Neural cell (in vitro differentiated cells): ENCODE results near the gene DEFB114. TPM values are rescaled to one million over a fixed set of nuclear protein-coding genes. Genes with fewer than 3 reads are reported as not detected.

Experiments
- H2AFZ ChIP-seq: fragments of 200-600, 300-800 bp; sonication (generic), shearing (Covaris generic); 2 replicates; pipeline ENCODE4 v1.6.0; 2014; ENCODE audit warnings: low read depth, mild to moderate bottlenecking, antibody characterized with exemption, low read length, moderate library complexity
- H3F3A ChIP-seq: fragments of 200-600 bp; shearing (Covaris generic); 2 replicates; pipeline ENCODE4 v1.6.1; 2016; ENCODE audit warnings: mild to moderate bottlenecking, moderate library complexity, mixed read lengths, antibody characterized with exemption, low read length; ENCODE audit not compliant: insufficient read depth, poor library complexity, severe bottlenecking
- H3K27ac ChIP-seq: fragments of 200-600, 300-800 bp; sonication (generic), shearing (Covaris generic); 2 replicates; pipeline ENCODE4 v1.5.1; 2014; ENCODE audit warnings: mild to moderate bottlenecking, low read length, moderate library complexity
- H3K27me3 ChIP-seq: fragments of 300-800, 200-600 bp; sonication (generic), shearing (Covaris generic); 2 replicates; pipeline ENCODE4 v1.6.0; 2014; ENCODE audit warnings: mild to moderate bottlenecking, low read depth, low read length, moderate library complexity; ENCODE audit not compliant: insufficient read depth
- H3K36me3 ChIP-seq: fragments of 300-800, 200-600 bp; sonication (generic), shearing (Covaris generic); 2 replicates; pipeline ENCODE4 v1.5.1; 2014; ENCODE audit warnings: mild to moderate bottlenecking, antibody characterized with exemption, low read length, moderate library complexity; ENCODE audit not compliant: insufficient read depth
- H3K4me2 ChIP-seq: fragments of 300-800, 200-600 bp; sonication (generic), shearing (Covaris generic); 2 replicates; pipeline ENCODE4 v1.6.0; 2014; ENCODE audit warnings: mild to moderate bottlenecking, low read length
- H3K4me3 ChIP-seq: fragments of 300-800, 200-600 bp; sonication (generic), shearing (Covaris generic); 2 replicates; pipeline ENCODE4 v1.5.1; 2014; ENCODE audit warnings: mild to moderate bottlenecking, low read length, moderate library complexity
- H3K79me2 ChIP-seq: fragments of 200-600 bp; shearing (Covaris generic); replicated peaks from 2 replicates; pipeline ENCODE4 v1.6.0; 2014; ENCODE audit warnings: mild to moderate bottlenecking, low read length, moderate library complexity; ENCODE audit not compliant: insufficient read depth
- H3K9ac ChIP-seq: fragments of 300-800, 200-600 bp; sonication (generic), shearing (Covaris generic); 2 replicates; pipeline ENCODE4 v1.6.1; 2016; ENCODE audit warnings: mild to moderate bottlenecking, low read length, mixed read lengths
- H3K9me2 ChIP-seq: fragments of 200-600 bp; shearing (Covaris generic); 2 replicates; pipeline ENCODE4 v1.6.1; 2016; ENCODE audit warnings: mild to moderate bottlenecking, low read length, mixed read lengths; ENCODE audit not compliant: insufficient read depth
- H3K9me3 ChIP-seq: fragments of 200-600, 300-800 bp; sonication (generic), shearing (Covaris generic); 2 replicates; pipeline ENCODE4 v1.6.1; 2016; ENCODE audit warnings: mild to moderate bottlenecking, mixed run types, low read length, moderate library complexity, mixed read lengths
- H4K20me1 ChIP-seq: fragments of 200-600 bp; shearing (Covaris generic); 2 replicates; pipeline ENCODE4 v1.6.1; 2016; ENCODE audit warnings: mild to moderate bottlenecking, mixed run types; ENCODE audit not compliant: insufficient read depth
- CTCF ChIP-seq: fragments of 450-650 bp; IDR thresholded peaks from 2 replicates; pipeline ENCODE4 v1.5.1; 2014; ENCODE audit warnings: antibody characterized with exemption, mild to moderate bottlenecking, moderate library complexity; ENCODE audit not compliant: poor library complexity, severe bottlenecking
- EP300 ChIP-seq: fragments of 450-650 bp; conservative IDR thresholded peaks from 2 replicates; pipeline ENCODE4 v1.6.1; 2014; ENCODE audit warnings: antibody characterized with exemption, mild to moderate bottlenecking, moderate library complexity; ENCODE audit not compliant: poor library complexity, severe bottlenecking
- EZH2 ChIP-seq: fragments of 200-600, 300-800 bp; shearing (Covaris generic), sonication (generic); IDR thresholded peaks from 2 replicates; pipeline ENCODE4 v1.6.1; 2014; ENCODE audit warnings: antibody characterized with exemption, low read length, borderline replicate concordance, mild to moderate bottlenecking; ENCODE audit not compliant: insufficient read depth, poor library complexity, severe bottlenecking
- MXI1 ChIP-seq: fragments of 450-650 bp; conservative IDR thresholded peaks from 2 replicates; pipeline ENCODE4 v1.6.1; 2014; ENCODE audit warnings: antibody characterized with exemption, mild to moderate bottlenecking; ENCODE audit not compliant: poor library complexity, severe bottlenecking
- POLR2AphosphoS5 ChIP-seq: IDR thresholded peaks from 2 replicates; pipeline ENCODE4 v1.6.1; 2012
- RAD21 ChIP-seq: fragments of 450-650 bp; conservative IDR thresholded peaks from 2 replicates; pipeline ENCODE4 v1.6.1; 2014; ENCODE audit warnings: antibody characterized with exemption, mild to moderate bottlenecking, moderate library complexity
- REST ChIP-seq: IDR thresholded peaks from 2 replicates; pipeline ENCODE4 v1.6.1; 2012; ENCODE audit warnings: borderline replicate concordance
- SMC3 ChIP-seq: fragments of 450-650 bp; conservative IDR thresholded peaks from 2 replicates; pipeline ENCODE4 v1.6.1; 2014; ENCODE audit warnings: antibody characterized with exemption, mild to moderate bottlenecking, moderate library complexity; ENCODE audit not compliant: poor library complexity
- TAF1 ChIP-seq: IDR thresholded peaks from 2 replicates; pipeline ENCODE4 v1.6.1; 2012; ENCODE audit warnings: low read depth
- polyA plus RNA-seq: library from polyadenylated mRNA; depleted of rRNA; stranded (reverse); fragments of >200 nt; gene quantifications from 2 replicates; pipeline ENCODE4 v1.2.3, GENCODE V29; 2014

DEFB114 gene
- polyA plus RNA-seq, 1 donor from 2014 or later = not detected

- H3F3A ChIP-seq = no peaks in the 10 kb centered on the region
- no peak overlapping the region for H3K27ac ChIP-seq
- no peak overlapping the region for H2AFZ ChIP-seq
- no peaks in the 10 kb centered on the region for H4K20me1 ChIP-seq
- TF ChIP-seq TAF1 (no peak), CTCF (no peak), MXI1 (no peak), EZH2 (no peak), EP300 (no peak), POLR2AphosphoS5 (no peak), SMC3 (no peak), REST (no peak), RAD21 (no peak)
- H3K9me3 ChIP-seq = no peaks in the 10 kb centered on the region
- H3K9me2 ChIP-seq = no peaks in the 10 kb centered on the region
- H3K79me2 ChIP-seq = no peaks in the 10 kb centered on the region
- no peaks in the 10 kb centered on the region for H3K27me3 ChIP-seq
- H3K4me2 ChIP-seq = no peak overlapping the region
- H3K36me3 ChIP-seq = no peaks in the 10 kb centered on the region
- H3K9ac ChIP-seq = no peak overlapping the region
- H3K4me3 ChIP-seq = no peak overlapping the region
Measured at GRCh38 chr6:49918787-49919186, 45.2 kb downstream of the DEFB114 start.

GRCh38 chr6:49915035-49915434 lies 48.9 kb downstream of the DEFB114 start:
- no peak overlapping the region for H3K4me3 ChIP-seq
- no peak overlapping the region for H3K4me2 ChIP-seq
- no peaks in the 10 kb centered on the region for H3K27me3 ChIP-seq
- H2AFZ ChIP-seq = no peak overlapping the region
- no peaks in the 10 kb centered on the region for H3K9me2 ChIP-seq
- no peaks in the 10 kb centered on the region for H3K36me3 ChIP-seq
- no peaks in the 10 kb centered on the region for H3K9me3 ChIP-seq
- no peak overlapping the region for H3K9ac ChIP-seq
- no peaks in the 10 kb centered on the region for H3K79me2 ChIP-seq
- H3K27ac ChIP-seq = no peak overlapping the region
- no peaks in the 10 kb centered on the region for H3F3A ChIP-seq
- no peak for TF ChIP-seq EP300
- TF ChIP-seq TAF1 = no peak
- TF ChIP-seq CTCF = no peak
- no peak for TF ChIP-seq MXI1
- TF ChIP-seq RAD21 = no peak
- no peak for TF ChIP-seq SMC3
- TF ChIP-seq POLR2AphosphoS5 = no peak
- no peak for TF ChIP-seq EZH2
- no peak for TF ChIP-seq REST
- no peaks in the 10 kb centered on the region for H4K20me1 ChIP-seq
